NCI-H1694 (cell line): ENCODE measurements around the gene SCRT2.
"Not testable (repeated sequence)": the region's sequence is repeated elsewhere in the genome, so short reads cannot be mapped to it uniquely, and the experiment has no call there.

Experiments
- DNase-seq: peaks from one replicate; lab custom pipeline; 2025; lab: John Stamatoyannopoulos, UW

SCRT2 gene

DNA sequence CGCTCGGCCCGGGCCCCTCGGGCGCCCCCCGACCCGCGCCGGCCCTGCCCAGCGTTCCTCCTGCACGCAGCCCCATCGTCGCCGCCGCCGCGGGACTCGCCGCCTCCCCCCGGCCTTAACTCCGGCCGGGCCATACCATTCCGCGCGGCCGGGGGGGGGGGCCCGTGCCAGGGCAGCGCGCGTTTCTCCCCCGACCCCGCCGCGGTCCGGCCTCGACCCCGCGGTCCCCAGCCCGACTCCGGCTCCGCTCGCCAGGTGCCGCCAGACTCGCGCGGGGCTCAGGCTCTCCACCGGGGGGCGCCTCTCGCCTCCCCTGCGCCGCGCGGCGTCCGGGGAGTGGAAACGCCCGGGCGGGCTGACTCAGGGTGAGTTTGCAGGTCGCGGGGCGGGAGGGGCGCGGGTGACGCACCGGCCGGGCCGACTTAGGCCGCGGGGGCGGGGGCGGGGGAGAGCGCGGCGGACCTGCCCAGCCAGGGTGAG is 22.5 kb downstream of the SCRT2 start, which contains the start of gene SRXN1:
SRXN1 (minus strand) TSS at position 91 of the 480 bp plus-strand sequence; CDS start at position 76, 15 bp downstream.
- DNase-seq: peak; percentile 12

DNA sequence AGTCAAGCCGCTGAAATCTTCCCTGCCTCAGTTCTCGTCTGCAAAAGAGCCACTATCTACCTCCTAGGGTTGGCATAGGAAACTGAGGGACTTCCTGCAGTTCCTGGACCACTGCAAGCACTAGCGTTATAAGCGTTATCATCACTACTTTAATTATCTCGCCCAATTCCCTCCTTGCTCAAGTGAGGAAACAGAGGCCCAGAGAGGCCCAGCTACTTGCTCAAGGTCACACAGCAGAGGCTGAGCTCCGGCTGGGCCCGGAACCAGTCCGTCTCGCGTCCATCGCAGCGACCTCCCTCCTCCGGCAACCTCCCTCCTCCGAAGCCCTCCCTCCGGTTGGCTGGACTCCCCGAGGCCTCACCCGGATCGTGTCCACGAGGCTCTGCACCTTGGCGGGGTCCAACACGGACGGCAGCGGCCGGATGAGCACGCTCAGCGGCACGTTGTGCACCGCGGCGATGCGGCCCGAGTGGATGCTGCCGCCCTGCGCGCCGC is 22.9 kb downstream of the SCRT2 start:
- no peak for DNase-seq

DNA sequence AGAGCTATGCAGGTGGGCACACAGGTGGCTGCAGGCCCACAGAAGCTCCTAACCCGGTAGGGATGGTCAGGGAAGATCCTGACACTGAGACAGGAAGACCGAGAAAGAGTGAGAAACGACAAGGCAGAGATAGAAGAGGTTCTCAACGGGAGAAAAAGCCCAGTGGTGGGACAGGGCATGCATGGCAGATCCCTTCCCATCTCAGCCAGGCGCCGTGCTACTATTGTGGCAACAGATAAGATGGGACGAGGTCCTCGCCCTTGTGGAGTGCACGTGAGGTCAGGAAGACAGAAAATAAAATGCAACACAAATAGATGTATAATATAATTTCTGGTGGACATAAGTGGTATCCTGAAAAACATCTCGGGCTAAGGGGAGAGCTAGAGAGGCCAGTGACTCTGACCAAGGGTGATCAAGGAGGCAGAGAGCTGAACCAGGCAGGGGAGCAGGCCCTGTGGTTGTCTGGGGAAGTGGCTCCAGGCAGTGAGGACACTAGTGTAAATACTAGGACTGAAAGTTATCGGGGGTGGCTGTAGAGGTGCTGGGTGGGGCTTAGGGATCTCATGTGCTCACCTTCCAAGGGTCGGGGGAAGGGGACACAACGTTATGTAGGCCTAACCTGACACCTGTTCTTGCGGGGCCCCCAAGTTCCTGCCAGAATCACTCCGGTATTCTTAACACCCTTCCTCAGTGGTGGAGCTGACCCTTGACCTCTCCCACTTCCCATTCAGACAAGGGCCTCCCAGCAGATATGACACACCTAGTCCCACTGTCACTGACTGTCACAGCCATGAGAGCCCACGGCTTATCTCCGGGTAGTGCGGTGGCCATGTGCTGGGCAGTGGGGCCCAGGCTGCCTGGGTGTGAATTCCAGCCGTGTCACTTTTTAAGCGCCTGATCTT is 23.6 kb downstream of the SCRT2 start:
- no peak for DNase-seq

DNA sequence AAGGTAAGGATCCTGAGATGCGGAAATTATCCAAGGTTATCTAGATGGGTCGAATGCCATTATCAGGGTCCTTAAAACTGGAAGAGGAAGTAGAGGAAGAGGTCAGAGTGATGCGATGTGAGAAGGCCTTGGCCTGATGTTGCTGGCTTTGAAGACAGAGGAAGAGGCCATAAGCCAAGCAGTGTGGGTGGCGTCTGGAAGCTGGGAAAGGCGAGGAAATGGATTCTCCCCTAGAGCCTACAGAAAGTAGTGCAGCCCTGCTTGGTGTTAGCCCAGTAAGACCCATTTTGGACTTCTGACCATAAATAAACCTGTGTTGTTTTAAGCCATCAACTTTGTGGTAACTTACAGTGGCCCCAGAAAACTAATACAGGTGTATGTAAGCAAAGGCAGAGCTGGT is 24.6 kb downstream of the SCRT2 start:
- no peak for DNase-seq

DNA sequence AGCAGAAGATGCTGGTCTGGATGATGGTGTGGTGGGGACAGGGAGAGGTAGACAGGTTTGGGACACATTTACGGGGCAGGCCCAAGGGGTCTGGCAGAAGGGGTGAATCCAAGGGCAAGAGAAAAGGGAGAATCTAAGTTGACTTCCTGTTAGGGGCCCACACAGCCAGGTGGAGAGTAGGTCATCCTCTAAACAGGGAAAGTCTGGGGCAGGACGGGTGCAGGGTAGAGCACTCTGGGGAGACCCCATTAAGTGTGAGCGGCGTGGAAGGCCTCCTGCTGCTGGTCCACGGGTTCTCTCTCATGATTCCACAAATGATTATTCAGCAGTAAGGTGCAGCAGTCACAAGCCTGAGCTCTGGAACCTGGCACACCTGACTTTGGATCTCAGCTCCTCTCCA is 25.3 kb downstream of the SCRT2 start:
- DNase-seq: no peak

DNA sequence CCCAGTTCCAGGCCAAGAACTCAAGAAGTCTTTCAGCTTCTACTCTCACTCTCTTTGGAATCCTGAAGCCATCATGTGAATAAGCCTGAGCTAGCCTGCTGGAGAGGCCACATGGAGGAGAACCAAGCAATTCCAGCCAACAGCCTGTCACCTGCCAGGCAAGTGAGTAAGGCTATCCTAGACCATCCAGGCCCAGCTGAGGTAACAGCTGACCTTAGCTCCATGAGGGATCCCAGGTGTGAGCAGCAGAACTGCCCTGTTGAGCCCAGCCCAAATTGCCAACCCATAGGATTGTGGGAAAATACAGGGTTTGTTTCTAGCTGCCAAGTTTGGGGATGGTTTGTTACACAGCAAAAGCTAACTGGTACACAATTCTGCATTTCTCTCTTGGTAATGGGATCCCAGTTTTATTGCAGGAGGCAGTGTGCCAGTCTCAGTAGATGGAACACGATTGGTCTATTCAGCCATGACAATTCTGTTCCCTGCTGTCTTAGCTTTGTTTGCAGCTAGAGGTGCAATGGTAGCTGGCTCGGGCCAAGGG is 28.1 kb downstream of the SCRT2 start:
- DNase-seq: no peak

DNA sequence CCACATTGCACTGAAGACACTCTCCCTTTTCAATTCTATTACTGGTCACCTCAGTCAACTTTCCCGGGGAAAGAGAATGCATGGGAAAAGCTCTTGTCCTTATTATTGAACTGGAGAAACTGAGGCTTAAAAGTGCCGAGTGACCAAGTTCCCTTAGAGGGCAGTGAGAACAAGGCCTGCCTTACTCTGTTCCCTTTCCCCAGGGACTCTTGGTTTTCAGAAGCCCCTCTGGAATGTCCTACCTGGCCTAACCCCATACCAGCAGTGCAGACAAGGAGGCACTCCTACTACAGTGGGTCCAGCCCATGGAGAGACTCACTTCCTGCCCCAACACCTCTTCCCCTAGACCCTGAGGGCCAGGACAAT is 28.8 kb downstream of the SCRT2 start:
- no peak for DNase-seq

DNA sequence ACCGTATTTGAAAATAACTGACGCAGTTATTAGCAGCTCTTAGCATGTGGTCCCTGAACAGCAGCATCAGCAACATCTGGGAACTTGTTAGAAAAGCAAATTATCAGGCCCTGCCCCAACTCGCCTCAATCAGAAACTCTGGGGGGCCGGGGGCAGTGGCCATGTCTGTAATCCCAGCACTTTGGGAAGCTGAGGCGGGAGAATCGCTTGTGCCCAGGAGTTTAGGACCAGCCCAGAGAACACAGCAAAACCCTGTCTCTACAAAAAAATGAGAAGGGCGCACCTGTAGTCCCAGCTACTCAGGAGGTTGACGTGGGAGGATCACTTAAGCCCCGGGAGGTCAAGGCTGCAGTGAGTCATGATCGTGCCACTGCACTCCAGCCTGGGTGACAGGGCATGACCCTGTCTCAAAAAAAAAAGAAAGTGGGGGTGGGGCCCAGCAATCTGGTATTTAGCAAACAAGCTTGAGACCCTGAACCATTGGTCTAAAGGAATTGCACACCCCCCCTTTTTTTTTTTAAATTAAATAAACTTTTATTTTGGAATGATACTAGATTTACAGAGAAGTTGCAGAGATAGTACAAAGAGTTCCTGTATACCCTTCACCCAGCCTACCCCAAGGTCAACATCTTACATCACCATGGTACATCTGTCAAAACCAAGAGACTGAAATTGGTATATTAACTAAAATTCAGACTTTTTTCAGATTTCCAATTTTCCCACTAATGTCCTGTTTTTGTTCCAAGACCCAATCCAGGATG is 29.3 kb downstream of the SCRT2 start:
- DNase-seq: no peak

DNA sequence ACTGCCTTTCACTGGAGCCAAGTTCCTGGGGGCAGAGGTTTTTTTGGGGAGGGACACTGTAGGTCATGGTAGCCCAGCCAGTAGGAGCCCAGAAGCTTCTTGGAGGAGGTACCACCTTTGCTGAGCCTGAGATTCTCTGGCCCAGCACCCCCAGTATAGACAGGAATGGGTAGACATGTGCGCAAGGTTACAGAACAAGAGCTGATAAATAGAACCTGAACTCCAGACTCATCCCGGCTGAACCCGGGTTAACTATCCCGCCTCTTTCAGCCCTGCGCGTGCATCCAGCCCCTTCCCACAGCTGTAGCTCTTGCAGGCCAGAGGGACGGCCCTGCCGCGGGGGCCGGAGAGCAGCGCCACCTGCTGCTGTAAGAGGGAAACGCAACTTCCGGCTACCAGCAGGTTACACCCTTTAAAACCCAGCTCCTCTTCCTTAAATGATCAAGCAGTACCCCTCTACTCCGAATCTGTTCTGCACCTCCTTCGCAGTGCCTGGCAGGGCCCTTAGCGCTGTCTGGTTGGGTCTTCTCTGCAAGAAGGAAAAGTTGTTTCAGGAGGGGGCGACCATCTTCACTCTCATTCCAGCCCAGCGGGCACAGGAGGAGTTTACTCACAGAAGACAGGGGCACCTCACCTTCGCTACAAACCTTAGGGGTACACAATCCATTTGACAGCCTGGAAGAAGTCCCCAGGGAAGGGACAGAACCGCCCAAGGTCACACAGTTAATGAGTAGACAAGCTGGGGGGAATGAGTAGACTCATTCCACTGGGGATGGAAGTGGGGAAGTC is 30.1 kb downstream of the SCRT2 start:
- peak; percentile 62 for DNase-seq

DNA sequence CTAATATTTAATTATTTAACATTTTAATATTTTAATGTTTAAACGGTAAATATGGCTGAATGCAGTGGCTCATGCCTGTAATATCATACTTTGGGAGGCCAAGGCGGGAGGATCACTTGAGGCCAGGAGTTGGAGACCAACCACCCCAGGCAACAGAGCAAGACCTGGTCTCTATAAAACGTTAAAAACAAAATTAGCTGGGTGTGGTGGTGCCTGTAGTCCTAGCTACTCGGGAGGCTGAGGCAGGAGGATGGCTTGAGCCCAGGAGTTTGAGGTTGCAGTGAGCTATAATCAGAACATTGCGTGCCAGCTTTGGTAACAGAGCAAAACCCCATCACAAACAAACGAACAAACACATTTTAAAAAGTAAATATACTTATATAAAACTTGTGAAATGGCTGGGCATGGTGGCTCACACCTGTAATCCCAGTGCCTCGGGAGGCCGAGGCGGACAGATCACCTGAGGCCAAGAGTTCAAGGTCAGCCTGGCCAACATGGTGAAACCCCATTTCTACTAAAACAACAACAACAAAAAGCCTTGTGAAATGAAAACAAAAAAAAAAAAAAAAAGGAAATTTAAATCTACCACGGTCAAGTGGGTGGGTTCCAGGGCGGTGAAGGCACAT is 30.8 kb downstream of the SCRT2 start:
- no peak for DNase-seq

DNA sequence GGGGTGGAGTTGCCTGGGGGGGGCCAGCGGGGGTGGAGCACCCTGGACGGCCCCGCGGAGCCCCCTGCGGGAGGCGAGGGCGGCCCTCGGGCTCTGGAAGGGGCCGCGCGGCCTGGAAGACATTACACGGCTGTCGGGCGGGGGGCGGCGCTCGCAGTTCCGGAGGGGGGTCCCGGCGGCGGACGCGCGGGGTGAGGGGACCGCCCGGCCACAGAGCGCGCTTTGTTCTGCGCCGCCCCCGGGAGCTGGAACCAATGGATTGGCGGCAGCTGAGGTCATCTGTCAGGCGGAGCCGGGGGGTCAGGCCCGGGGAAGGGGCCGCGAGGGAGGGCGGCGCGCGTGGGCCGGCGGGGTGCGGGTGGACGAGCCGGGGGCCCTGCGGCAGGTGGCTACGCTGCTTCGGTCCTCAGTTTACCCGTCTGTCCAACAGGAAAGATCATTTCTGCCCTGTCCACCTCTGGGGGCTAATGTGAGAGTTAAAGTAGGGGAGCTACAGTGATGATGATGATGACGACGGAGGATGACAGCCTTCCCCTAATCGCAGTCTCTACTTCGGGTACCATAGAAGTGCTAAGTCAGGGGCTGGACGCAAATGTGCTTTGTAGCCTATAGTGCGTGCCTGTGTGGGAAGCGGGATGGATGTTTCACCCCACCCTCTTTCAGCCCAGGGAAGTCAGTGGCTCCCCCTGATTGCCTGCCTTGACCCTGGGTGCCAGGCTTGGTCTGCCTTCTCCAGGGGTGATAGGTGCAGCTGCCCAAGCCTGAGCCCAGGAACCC is 33.0 kb downstream of the SCRT2 start:
- DNase-seq: no peak

DNA sequence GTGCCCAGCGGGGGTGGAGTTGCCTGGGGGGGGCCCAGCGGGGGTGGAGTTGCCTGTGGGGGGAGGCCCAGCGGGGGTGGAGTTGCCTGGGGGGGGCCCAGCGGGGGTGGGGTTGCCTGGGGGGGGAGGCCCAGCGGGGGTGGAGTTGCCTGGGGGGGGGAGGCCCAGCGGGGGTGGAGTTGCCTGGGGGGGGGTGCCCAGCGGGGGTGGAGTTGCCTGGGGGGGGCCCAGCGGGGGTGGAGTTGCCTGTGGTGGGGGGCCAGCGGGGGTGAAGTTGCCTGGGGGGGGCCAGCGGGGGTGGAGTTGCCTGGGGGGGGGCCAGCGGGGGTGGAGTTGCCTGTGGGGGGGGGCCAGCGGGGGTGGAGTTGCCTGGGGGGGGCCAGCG is 33.6 kb downstream of the SCRT2 start:
- not testable (repeated sequence) for DNase-seq

DNA sequence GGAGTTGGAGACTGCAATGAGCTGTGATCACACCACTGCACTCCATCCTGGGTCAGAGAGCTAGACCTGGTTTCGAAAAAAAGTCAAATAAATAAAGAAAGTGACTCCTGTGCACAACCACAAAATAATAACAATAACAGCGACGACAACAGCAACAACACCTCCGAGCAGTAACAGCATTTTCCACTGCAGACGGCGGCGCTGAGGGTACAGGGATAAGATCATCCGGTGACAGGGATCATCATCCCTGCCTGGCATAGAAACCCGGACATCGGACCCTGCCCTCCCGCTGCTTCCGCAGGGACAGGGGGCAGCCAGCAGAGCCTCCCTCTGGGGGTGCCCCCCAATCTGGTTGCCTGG is 34.1 kb downstream of the SCRT2 start:
- peak; percentile 11 for DNase-seq

DNA sequence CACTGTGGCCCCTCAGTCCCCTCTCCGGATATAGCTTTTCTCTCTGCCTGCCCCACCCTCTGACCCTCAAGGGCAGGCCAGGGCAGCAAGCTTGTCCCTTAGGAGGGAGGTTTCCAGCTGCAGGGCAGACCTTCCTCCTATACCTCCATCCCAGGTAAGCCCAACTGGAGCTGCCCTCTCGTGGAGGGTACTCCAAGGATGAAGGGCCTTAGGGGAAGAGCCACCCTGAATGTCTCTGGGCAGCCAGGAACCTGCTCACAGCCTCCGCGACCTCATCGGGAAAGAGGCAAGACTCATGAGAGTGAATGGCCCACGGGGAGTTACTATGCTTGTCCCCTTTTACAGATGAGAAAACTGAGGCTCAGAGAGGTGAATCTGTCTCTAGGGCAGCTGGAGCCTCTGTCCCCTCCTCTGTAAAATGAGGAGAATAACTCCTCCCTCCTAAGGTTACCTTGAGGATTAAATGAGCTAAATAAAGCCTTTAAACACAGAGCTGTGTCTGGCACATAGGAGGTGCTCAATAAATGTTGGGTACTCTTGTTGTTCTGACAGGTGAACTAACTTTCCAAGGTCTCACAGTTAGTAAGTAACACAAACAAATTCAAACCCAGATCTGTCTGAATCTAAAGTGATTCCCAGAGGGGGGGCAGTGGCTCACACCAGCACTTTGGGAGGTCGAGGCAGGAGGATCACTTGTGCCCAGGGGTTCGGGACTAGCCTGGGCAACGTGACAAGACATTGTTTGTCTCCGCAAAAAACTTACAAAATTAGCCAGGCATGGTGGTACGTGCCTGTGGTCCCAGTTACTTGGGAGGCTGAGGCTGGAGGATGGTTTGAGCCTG is 34.7 kb downstream of the SCRT2 start:
- DNase-seq: no peak

DNA sequence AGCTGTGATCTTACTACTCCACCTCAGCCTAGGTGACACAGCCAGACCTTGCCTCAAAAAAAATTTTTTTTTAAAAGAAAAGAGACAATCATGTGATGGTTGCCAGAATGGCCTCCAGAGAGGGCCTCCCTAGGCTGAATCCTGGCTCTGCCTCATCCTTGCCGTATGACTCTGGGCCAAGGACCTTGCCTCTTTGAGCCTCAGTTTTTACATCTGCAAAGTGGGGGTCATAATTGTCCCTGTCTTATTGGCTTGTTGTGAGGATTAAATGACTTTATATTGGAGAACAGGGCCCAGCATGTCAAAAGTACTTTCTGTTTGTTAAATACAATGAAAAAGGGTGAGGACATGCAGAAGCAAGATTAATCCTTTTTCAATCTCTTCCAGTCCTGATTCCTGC is 37.0 kb downstream of the SCRT2 start:
- DNase-seq: no peak

DNA sequence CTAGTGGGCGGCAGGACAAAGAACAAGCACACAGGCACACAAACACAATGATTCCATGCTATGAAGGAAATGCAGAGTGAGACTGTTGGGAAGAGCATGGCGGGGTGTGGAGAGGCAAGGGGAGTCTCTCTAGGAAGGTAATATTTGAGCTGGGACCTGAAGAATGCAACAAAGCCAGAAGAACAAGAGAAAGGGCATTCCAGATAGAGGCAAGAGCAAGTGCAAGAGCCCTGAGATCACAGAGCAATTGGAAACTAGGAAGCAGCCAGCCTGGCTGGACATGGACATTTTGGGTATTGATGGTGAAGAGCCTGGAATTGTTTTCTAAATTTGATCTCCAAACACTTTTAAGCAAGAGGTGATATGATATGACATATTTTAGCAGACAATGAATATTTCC is 38.0 kb downstream of the SCRT2 start:
- no peak for DNase-seq

DNA sequence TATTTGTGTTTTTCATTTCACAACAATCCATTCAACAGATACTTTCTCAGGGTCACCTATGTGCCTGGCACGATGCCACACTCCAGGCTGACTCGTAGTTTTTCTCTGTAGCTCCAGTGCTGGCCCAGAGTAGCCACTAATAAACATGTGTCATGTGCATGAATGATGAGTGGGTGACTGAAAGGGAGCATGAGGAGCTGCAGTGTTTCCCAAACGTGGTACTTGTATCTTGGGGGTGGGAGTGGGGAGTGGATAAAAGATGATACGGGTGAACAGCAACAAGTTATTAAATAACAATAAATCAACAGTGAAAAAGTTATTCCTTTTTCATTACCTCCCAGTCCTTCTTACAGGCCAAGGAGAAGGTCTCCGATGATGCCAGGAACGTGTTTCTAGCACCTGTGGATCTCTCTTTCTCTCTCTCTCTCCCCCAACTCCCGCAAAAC is 39.7 kb downstream of the SCRT2 start:
- DNase-seq: no peak

DNA sequence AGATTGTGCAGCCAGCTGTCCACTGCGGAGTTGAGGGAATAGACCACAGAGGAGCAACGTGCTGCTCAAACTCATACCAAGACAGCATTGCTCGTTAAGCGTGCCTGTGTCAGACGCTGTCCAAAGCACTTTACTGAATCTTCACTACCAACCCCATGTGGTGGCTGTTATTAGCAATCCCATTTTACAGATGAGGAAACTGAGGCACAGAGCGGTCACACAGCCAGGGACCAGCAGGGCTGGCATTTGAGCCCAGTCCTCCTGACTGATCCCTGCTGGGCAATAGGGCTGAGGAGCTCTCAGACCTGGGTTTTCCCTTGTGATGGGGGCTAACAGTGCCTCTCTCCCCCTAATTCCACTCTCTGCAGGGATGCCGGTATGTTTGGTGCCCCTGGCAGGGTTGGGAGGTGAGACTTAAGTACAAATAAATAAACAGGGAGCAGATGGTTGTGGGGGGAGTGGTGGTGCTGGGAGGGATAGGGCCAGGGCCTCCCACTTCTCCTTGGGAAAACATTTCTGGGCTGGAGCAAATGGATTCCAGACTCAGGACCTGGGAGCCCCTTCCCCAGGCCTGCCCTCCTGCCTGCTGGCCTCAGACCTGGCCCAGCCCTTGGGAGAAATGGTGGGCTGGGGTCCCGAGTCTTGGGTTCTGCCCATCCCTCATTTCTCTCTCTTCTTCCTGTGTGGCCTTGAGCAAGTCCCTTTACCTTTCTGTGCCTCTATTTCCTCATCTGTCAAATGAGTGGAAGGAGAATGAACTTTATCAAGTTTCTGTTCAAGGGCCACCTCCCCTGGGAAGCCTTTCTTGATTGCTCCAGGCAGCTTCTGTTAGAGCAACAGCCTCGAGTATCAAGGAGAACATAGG is 40.3 kb downstream of the SCRT2 start:
- no peak for DNase-seq
